ENCODE data around the gene ARMH3.

GRCh38 chr10:102055647-102056419, at the start of gene ARMH3:
- TF ChIP-seq, protein P1, sequence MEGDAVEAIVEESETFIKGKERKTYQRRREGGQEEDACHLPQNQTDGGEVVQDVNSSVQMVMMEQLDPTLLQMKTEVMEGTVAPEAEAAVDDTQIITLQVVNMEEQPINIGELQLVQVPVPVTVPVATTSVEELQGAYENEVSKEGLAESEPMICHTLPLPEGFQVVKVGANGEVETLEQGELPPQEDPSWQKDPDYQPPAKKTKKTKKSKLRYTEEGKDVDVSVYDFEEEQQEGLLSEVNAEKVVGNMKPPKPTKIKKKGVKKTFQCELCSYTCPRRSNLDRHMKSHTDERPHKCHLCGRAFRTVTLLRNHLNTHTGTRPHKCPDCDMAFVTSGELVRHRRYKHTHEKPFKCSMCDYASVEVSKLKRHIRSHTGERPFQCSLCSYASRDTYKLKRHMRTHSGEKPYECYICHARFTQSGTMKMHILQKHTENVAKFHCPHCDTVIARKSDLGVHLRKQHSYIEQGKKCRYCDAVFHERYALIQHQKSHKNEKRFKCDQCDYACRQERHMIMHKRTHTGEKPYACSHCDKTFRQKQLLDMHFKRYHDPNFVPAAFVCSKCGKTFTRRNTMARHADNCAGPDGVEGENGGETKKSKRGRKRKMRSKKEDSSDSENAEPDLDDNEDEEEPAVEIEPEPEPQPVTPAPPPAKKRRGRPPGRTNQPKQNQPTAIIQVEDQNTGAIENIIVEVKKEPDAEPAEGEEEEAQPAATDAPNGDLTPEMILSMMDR (conservative IDR thresholded peaks at IDR 0.05; ENCODE audit: low read depth, low read length) = no peak
- TF ChIP-seq EZH2 (IDR thresholded peaks at IDR 0.05; ENCODE audit: low read length, unreplicated experiment) = no peak

All from PC-3 (cell line).